GM18520 (cell line): ENCODE measurements around the gene FAM110C.

Experiments
- ATAC-seq: cut with Tn5 transposase; IDR thresholded peaks from one replicate; pipeline ENCODE4 v1.9.1; 2021; ENCODE audit not compliant: unreplicated experiment

Gene FAM110C

GRCh38 chr2:10222-10875 is 36.0 kb downstream of the FAM110C start:
- ATAC-seq, result no peak
